ENCODE measurements around the gene WASHC4. TPM values are rescaled to one million over a fixed set of nuclear protein-coding genes. Genes with fewer than 3 reads are reported as not detected.

WASHC4 gene
- total and polyA plus RNA-seq, 8 donors: 6.1 to 128 (median 27.8) TPM

GRCh38 chr12:105162174-105162573 lies 54.6 kb downstream of the WASHC4 start:
- H3K4me3 ChIP-seq: no peak overlapping the region
- no peaks in the 10 kb centered on the region for H3K9me3 ChIP-seq
- H3K36me3 ChIP-seq: peaks cover 21 to 100% (median 82%) of the 10 kb centered on the region in 4 donors
- DNase-seq: no peak
- TF ChIP-seq POLR2A (IDR thresholded peaks at IDR 0.05) (no peak), CTCF (IDR thresholded peaks at IDR 0.05) (no peak), POLR2AphosphoS5 (IDR thresholded peaks at IDR 0.05) (no peak), EP300 (IDR thresholded peaks at IDR 0.05) (no peak)
- WGBS, 5 donors: 72 to 84% (median 75%) methylated on average over 3 of the region's 3 CpGs
- H3K27me3 ChIP-seq: no peaks in the 10 kb centered on the region
- intact Hi-C loops (cut with DNase I; ENCODE audit: low total_unique reads): no loop called here
- H3K4me1 ChIP-seq: peaks cover 0 to 20% (median 5%) of the 10 kb centered on the region in 4 donors
- H3K27ac ChIP-seq: no peak overlapping the region

- no peak overlapping the region for H3K27ac ChIP-seq
- intact Hi-C loops (cut with DNase I; ENCODE audit: low total_unique reads): no loop called here
- WGBS, 5 donors: 64 to 88% (median 64%) methylated on average over 2 of the region's 2 CpGs
- no peaks in the 10 kb centered on the region for H3K27me3 ChIP-seq
- no peak for DNase-seq
- no peaks in the 10 kb centered on the region for H3K9me3 ChIP-seq
- H3K36me3 ChIP-seq: peaks cover 16 to 96% (median 68%) of the 10 kb centered on the region in 4 donors
- TF ChIP-seq POLR2A (IDR thresholded peaks at IDR 0.05): no peak
- TF ChIP-seq CTCF (IDR thresholded peaks at IDR 0.05): no peak
- TF ChIP-seq POLR2AphosphoS5 (IDR thresholded peaks at IDR 0.05): no peak
- no peak for TF ChIP-seq EP300 (IDR thresholded peaks at IDR 0.05)
- no peak overlapping the region for H3K4me3 ChIP-seq
- peaks cover 0 to 25% (median 9%) of the 10 kb centered on the region in 4 donors for H3K4me1 ChIP-seq
Measured at GRCh38 chr12:105164068-105164467, 56.5 kb downstream of the WASHC4 start.

- 66 to 90% (median 82%) methylated on average over 1 of the region's 1 CpG for WGBS, 5 donors
- H3K27me3 ChIP-seq: no peaks in the 10 kb centered on the region
- no peak overlapping the region for H3K4me3 ChIP-seq
- TF ChIP-seq CTCF (IDR thresholded peaks at IDR 0.05) (no peak), POLR2A (IDR thresholded peaks at IDR 0.05) (no peak), EP300 (IDR thresholded peaks at IDR 0.05) (no peak)
- peaks cover 18 to 87% (median 72%) of the 10 kb centered on the region in 4 donors for H3K36me3 ChIP-seq
- no peak overlapping the region for H3K27ac ChIP-seq
- H3K4me1 ChIP-seq: peaks cover 0 to 23% (median 8%) of the 10 kb centered on the region in 4 donors
- intact Hi-C loops (cut with DNase I; ENCODE audit: low total_unique reads): no loop called here
- H3K9me3 ChIP-seq: no peaks in the 10 kb centered on the region
- DNase-seq: no peak
Measured at GRCh38 chr12:105166736-105167135, 59.2 kb downstream of the WASHC4 start.

DNA sequence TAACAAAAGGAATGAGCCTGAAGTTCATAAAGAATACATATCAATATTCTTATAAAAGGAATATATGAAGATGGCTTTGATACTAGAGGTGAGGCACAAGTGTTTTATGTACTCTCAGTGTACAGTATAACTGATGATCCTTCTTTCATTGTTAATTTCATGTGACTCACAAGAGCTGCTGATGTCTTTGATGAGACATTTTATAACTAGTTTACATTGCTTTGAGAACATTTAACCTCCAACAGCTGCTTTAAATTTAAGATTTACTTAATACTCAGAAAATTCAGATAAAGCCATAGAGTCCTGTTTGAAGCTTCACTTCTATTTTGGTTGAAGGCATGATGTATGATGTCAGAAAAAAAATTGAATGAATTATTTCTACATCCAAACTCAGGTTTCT lies 59.8 kb downstream of the WASHC4 start:
- Histone ChIP-seq H3K9me3 (no peaks in the 10 kb centered on the region), H3K4me3 (no peak overlapping the region), H3K27ac (no peak overlapping the region), H3K36me3 (peaks cover 18 to 87% (median 71%) of the 10 kb centered on the region in 4 donors), H3K4me1 (peaks cover 0 to 18% (median 7%) of the 10 kb centered on the region in 4 donors), H3K27me3 (no peaks in the 10 kb centered on the region)
- DNase-seq: no peak
- intact Hi-C loops (cut with DNase I; ENCODE audit: low total_unique reads): no loop called here
- no peak for TF ChIP-seq CTCF (IDR thresholded peaks at IDR 0.05)
- TF ChIP-seq POLR2A (IDR thresholded peaks at IDR 0.05): no peak
- TF ChIP-seq EP300 (IDR thresholded peaks at IDR 0.05): no peak
- no peak for TF ChIP-seq POLR2AphosphoS5 (IDR thresholded peaks at IDR 0.05)
